Ovary (tissue), 9 donors: ENCODE results near the gene EIF6. TPM values are rescaled to one million over a fixed set of nuclear protein-coding genes. Genes with fewer than 3 reads are reported as not detected.
"Not testable (repeated sequence)": the region's sequence is repeated elsewhere in the genome, so short reads cannot be mapped to it uniquely, and the experiment has no call there.

Experiments used
- DNase-seq, 5 donors: peaks; one replicate each; pipeline ENCODE4 v3.0.0-alpha.2; 2019 to 2020
- H3K27ac ChIP-seq, 2 donors: fragments of 200-600 bp; one replicate each; pipeline versions ENCODE4 v1.5.1 to v1.8.0; 2019 to 2022
- H3K27me3 ChIP-seq: fragments of 200-600 bp; one replicate; pipeline ENCODE4 v1.8.0; 2022
- H3K36me3 ChIP-seq: fragments of 200-600 bp; sonication (generic); one replicate; pipeline ENCODE4 v1.5.1; 2019
- H3K4me1 ChIP-seq: one replicate; pipeline ENCODE4 v1.8.1; 2013; ENCODE audit warnings: mild to moderate bottlenecking, moderate library complexity; ENCODE audit not compliant: insufficient read depth
- H3K4me3 ChIP-seq: fragments of 200-600 bp; sonication (generic); one replicate; pipeline ENCODE4 v1.5.1; 2017
- H3K9me3 ChIP-seq, 2 donors: fragments of 200-600 bp in 1 of 2; sonication (generic) in 1 of 2; one replicate each; pipeline versions ENCODE4 v1.5.1 to v1.8.1; 2013 to 2019; ENCODE audit warnings: mild to moderate bottlenecking in 1 of 2, moderate library complexity in 1 of 2
- CTCF ChIP-seq, 3 donors: fragments of 450-650 bp in 2 of 3; fragments of 200-600 bp in 1 of 3; IDR thresholded peaks; one replicate each; pipeline versions ENCODE4 v1.5.1 to v1.8.0; 2016 to 2022; ENCODE audit warnings: antibody characterized with exemption in 3 of 3, mild to moderate bottlenecking in 1 of 3
- EP300 ChIP-seq: sonication (generic); formaldehyde crosslinking; IDR thresholded peaks from one replicate; pipeline ENCODE4 v1.6.1; 2017; ENCODE audit warnings: antibody characterized with exemption
- POLR2A ChIP-seq: fragments of 450-650 bp; IDR thresholded peaks from one replicate; pipeline ENCODE4 v1.6.1; 2017; ENCODE audit warnings: antibody characterized with exemption, mild to moderate bottlenecking, moderate library complexity
- WGBS, 3 donors: extraction: QIAGEN DNeasy Blood & Tissue Kit in 1 of 3; methylation state at CpG; one replicate each; pipeline versions ENCODE4 v1.1.5 to v1.1.7; 2013 to 2017; 5-methylcytosine and 5-hydroxymethylcytosine counted together
- intact Hi-C, 4 donors: fragments of 100-400 bp; cut with DNase I; formaldehyde crosslinking; loops; one replicate each; pipeline versions ENCODE4 v1.11.0 to v1.15.1; 2022 to 2023
- polyA plus RNA-seq, 2 donors: library from polyadenylated mRNA; stranded (reverse); fragments of 200-250 nt in 1 of 2; fragments of 350-450 nt in 1 of 2; fragmentation: Illumina TruSeq in 1 of 2; extraction: RNeasy Lipid Tissue Mini Kit (QIAGEN cat#74804) in 1 of 2; gene quantifications; one replicate each; pipeline ENCODE4 v1.2.3, GENCODE V29; 2013 to 2014
- total RNA-seq, 7 donors: library from RNA; depleted of rRNA in 2 of 7; stranded (reverse); fragments of >200 nt in 2 of 7; fragmentation: NEBNext Ultra II Directional in 3 of 7; extraction: Animal tissue kit (Norgen Biotek cat#: 25700) in 3 of 7; gene quantifications; one replicate each; pipeline versions ENCODE4 v1.1.0 to v1.2.4, GENCODE V29; 2016 to 2023
- donor health status: DM: no; HTN: no; CAD: no; lungs with moderate emphysema.
- donor health status: DM: no; HTN: no; CAD: no.
- donor health status: Bipolar disorder and iron deficiency.
- donor health status: DM: yes; HTN: yes; CAD: no.
- donor health status: DM: no; HTN: no; CAD: no.
- donor health status: DM: yes; HTN: yes; CAD: no.

Gene EIF6
- total and polyA plus RNA-seq, 9 donors, result 36.6 to 93.1 (median 69.8) TPM

GRCh38 chr20:35264755-35265154 lies 19.8 kb downstream of the EIF6 start:
- no peak for TF ChIP-seq CTCF (IDR thresholded peaks at IDR 0.05)
- no peak for TF ChIP-seq POLR2A
- TF ChIP-seq EP300, result no peak
- H3K36me3 ChIP-seq, result no peaks in the 10 kb centered on the region
- no peak for DNase-seq
- no peak overlapping the region for H3K27ac ChIP-seq
- intact Hi-C loops, result no loop called here
- no peaks in the 10 kb centered on the region for H3K9me3 ChIP-seq
- no peak overlapping the region for H3K4me3 ChIP-seq
- WGBS, 3 donors, result 77 to 92% (median 83%) methylated on average over 1 of the region's 1 CpG
- H3K27me3 ChIP-seq, result no peaks in the 10 kb centered on the region
- H3K4me1 ChIP-seq, result no peaks in the 10 kb centered on the region

GRCh38 chr20:35263532-35264341 lies 20.8 kb downstream of the EIF6 start:
- WGBS, 3 donors, result 68 to 69% (median 69%) methylated on average over 17 of the region's 17 CpGs
- H3K27ac ChIP-seq, result no peak overlapping the region
- no peaks in the 10 kb centered on the region for H3K36me3 ChIP-seq
- TF ChIP-seq CTCF (IDR thresholded peaks at IDR 0.05) (no peak), EP300 (no peak), POLR2A (no peak)
- H3K4me1 ChIP-seq, result no peaks in the 10 kb centered on the region
- intact Hi-C loops, result no loop called here
- DNase-seq, result no peak
- H3K27me3 ChIP-seq, result no peaks in the 10 kb centered on the region
- H3K9me3 ChIP-seq, result no peaks in the 10 kb centered on the region
- H3K4me3 ChIP-seq, result no peak overlapping the region

GRCh38 chr20:35262731-35263531 lies 21.6 kb downstream of the EIF6 start:
- H3K4me3 ChIP-seq, DNase-seq, H3K4me1 ChIP-seq: not testable (repeated sequence)

GRCh38 chr20:35262321-35262720 lies 22.3 kb downstream of the EIF6 start:
- H3K4me3 ChIP-seq, H3K4me1 ChIP-seq, H3K36me3 ChIP-seq, H3K9me3 ChIP-seq, H3K27me3 ChIP-seq, H3K27ac ChIP-seq, intact Hi-C loops, DNase-seq: not testable (repeated sequence)
- 83% methylated on average over 7 to 8 of the region's 10 CpGs for WGBS, 3 donors

More at GRCh38 chr20:35262731-35263531, 21.6 kb downstream of the EIF6 start:
- intact Hi-C loops, H3K36me3 ChIP-seq, H3K27ac ChIP-seq, H3K27me3 ChIP-seq, H3K9me3 ChIP-seq: not testable (repeated sequence)
- WGBS, 3 donors, result 26 to 43% (median 30%) methylated on average over 5 of the region's 8 CpGs

GRCh38 chr20:35260426-35260825 lies 24.1 kb downstream of the EIF6 start:
- Histone ChIP-seq H3K9me3 (no peaks in the 10 kb centered on the region), H3K4me3 (no peak overlapping the region), H3K4me1 (no peaks in the 10 kb centered on the region), H3K27ac (no peak overlapping the region), H3K27me3 (no peaks in the 10 kb centered on the region), H3K36me3 (no peaks in the 10 kb centered on the region)
- no peak for DNase-seq
- 85 to 89% (median 86%) methylated on average over 6 of the region's 6 CpGs for WGBS, 3 donors
- no peak for TF ChIP-seq POLR2A
- no peak for TF ChIP-seq EP300
- TF ChIP-seq CTCF (IDR thresholded peaks at IDR 0.05), result no peak
- intact Hi-C loops, result no loop called here
